GM10847 (cell line): Measurements from ENCODE around the gene DUSP9.

Experiments
- POLR2A ChIP-seq: IDR thresholded peaks from 2 replicates; pipeline ENCODE4 v1.6.1; 2011; ENCODE audit not compliant: insufficient read length; ENCODE audit errors: extremely low read depth

Gene DUSP9

GRCh38 chrX:153700376-153700945 lies 53.5 kb downstream of the DUSP9 start:
- TF ChIP-seq POLR2A, result no peak
